Measurements from ENCODE around the gene UGT1A3. TPM values are rescaled to one million over a fixed set of nuclear protein-coding genes. Genes with fewer than 3 reads are reported as not detected.

UGT1A3 gene
- total RNA-seq, 1 donor from 2014 or later, result not detected

- Histone ChIP-seq H3K4me3 (ENCODE audit: low read depth, low read length) (no peak overlapping the region), H3K36me3 (ENCODE audit: control insufficient read depth, insufficient read depth, low read length) (no peaks in the 10 kb centered on the region), H3K27me3 (ENCODE audit: control insufficient read depth, insufficient read depth, low read length) (no peaks in the 10 kb centered on the region)
- no peak for TF ChIP-seq CTCF (IDR thresholded peaks at IDR 0.05; ENCODE audit: insufficient read depth, low read length, poor library complexity, severe bottlenecking)
- DNase-seq (ENCODE audit: low read depth), result no peak
These were observed 19.9 kb upstream of the UGT1A3 start for GRCh38 chr2:233708942-233709341.

GRCh38 chr2:233711312-233712008, 17.4 kb upstream of the UGT1A3 start:
- peak; percentile 19 for DNase-seq (ENCODE audit: low read depth)
- Histone ChIP-seq H3K4me3 (ENCODE audit: low read depth, low read length) (no peak overlapping the region), H3K36me3 (ENCODE audit: control insufficient read depth, insufficient read depth, low read length) (no peaks in the 10 kb centered on the region), H3K27me3 (ENCODE audit: control insufficient read depth, insufficient read depth, low read length) (no peaks in the 10 kb centered on the region)
- TF ChIP-seq CTCF (IDR thresholded peaks at IDR 0.05; ENCODE audit: insufficient read depth, low read length, poor library complexity, severe bottlenecking), result peak; percentile 92

GRCh38 chr2:233712611-233713261, 16.1 kb upstream of the UGT1A3 start, which contains the start of gene UGT1A5:
Gene UGT1A5, plus strand, starts transcription at chr2:233712907. Its CDS starts 85 bp downstream, at chr2:233712992.
- H3K36me3 ChIP-seq (ENCODE audit: control insufficient read depth, insufficient read depth, low read length), result no peaks in the 10 kb centered on the region

GRCh38 chr2:233713262-233713615, 15.6 kb upstream of the UGT1A3 start:
- H3K36me3 ChIP-seq (ENCODE audit: control insufficient read depth, insufficient read depth, low read length), result no peaks in the 10 kb centered on the region
- no peak for DNase-seq (ENCODE audit: low read depth)
- no peaks in the 10 kb centered on the region for H3K27me3 ChIP-seq (ENCODE audit: control insufficient read depth, insufficient read depth, low read length)
- no peak overlapping the region for H3K4me3 ChIP-seq (ENCODE audit: low read depth, low read length)
- TF ChIP-seq CTCF (IDR thresholded peaks at IDR 0.05; ENCODE audit: insufficient read depth, low read length, poor library complexity, severe bottlenecking), result no peak

More at GRCh38 chr2:233712611-233713261, 16.1 kb upstream of the UGT1A3 start, which contains the start of gene UGT1A5:
- Histone ChIP-seq H3K27me3 (ENCODE audit: control insufficient read depth, insufficient read depth, low read length) (no peaks in the 10 kb centered on the region), H3K4me3 (ENCODE audit: low read depth, low read length) (no peak within 1 kb of the TSS)
- DNase-seq (ENCODE audit: low read depth), result no peak
- no peak for TF ChIP-seq CTCF (IDR thresholded peaks at IDR 0.05; ENCODE audit: insufficient read depth, low read length, poor library complexity, severe bottlenecking)

- Histone ChIP-seq H3K27me3 (ENCODE audit: control insufficient read depth, insufficient read depth, low read length) (no peaks in the 10 kb centered on the region), H3K4me3 (ENCODE audit: low read depth, low read length) (no peak overlapping the region), H3K36me3 (ENCODE audit: control insufficient read depth, insufficient read depth, low read length) (no peaks in the 10 kb centered on the region)
- DNase-seq (ENCODE audit: low read depth), result no peak
- TF ChIP-seq CTCF (IDR thresholded peaks at IDR 0.05; ENCODE audit: insufficient read depth, low read length, poor library complexity, severe bottlenecking), result no peak
These were observed 14.7 kb upstream of the UGT1A3 start for GRCh38 chr2:233714121-233714520.

Data from kidney epithelial cell (primary cell).